Astrocyte (in vitro differentiated cells and primary cell): Measurements from ENCODE around the gene SLC4A2.

Experiments
- EZH2 ChIP-seq: IDR thresholded peaks from 2 replicates; pipeline ENCODE4 v1.6.1; 2012; ENCODE audit warnings: mild to moderate bottlenecking, low read length, inconsistent platforms; ENCODE audit not compliant: insufficient read depth
- TF ChIP-seq, protein P1 (sequence below): IDR thresholded peaks from 2 replicates; pipeline ENCODE4 v1.5.1; 2011; ENCODE audit warnings: low read depth, mild to moderate bottlenecking, inconsistent platforms, low read length, moderate library complexity; ENCODE audit not compliant: insufficient read depth

DNA sequence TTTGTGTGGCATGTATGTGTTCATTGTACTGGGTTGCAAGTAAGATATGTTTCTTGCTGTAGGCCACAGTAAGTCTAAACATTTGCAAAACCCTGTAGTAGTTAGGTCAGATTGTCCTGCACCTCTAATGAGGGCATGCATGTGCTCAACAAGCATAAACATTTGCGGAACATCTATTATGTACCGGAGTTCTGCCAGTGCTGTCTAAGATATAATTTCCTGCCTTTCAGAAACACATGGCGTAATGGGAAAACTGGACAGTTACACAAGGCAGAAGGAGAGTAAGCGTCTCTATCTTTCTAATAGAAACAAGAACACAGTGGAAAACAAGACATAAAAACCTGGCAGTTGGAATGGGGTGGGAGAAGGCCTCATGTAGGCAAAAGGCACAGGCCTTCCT lies 28.4 kb upstream of the SLC4A2 start:
- TF ChIP-seq, protein P1, sequence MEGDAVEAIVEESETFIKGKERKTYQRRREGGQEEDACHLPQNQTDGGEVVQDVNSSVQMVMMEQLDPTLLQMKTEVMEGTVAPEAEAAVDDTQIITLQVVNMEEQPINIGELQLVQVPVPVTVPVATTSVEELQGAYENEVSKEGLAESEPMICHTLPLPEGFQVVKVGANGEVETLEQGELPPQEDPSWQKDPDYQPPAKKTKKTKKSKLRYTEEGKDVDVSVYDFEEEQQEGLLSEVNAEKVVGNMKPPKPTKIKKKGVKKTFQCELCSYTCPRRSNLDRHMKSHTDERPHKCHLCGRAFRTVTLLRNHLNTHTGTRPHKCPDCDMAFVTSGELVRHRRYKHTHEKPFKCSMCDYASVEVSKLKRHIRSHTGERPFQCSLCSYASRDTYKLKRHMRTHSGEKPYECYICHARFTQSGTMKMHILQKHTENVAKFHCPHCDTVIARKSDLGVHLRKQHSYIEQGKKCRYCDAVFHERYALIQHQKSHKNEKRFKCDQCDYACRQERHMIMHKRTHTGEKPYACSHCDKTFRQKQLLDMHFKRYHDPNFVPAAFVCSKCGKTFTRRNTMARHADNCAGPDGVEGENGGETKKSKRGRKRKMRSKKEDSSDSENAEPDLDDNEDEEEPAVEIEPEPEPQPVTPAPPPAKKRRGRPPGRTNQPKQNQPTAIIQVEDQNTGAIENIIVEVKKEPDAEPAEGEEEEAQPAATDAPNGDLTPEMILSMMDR = no peak
- TF ChIP-seq EZH2 = no peak
